Suprapubic skin (tissue), 4 donors: Measurements from ENCODE around the gene NAB1.

Experiments
- EP300 ChIP-seq: sonication (generic); formaldehyde crosslinking; IDR thresholded peaks from one replicate; pipeline ENCODE4 v1.6.1; 2017; ENCODE audit warnings: antibody characterized with exemption
- POLR2A ChIP-seq, 2 donors: fragments of 450-650 bp; IDR thresholded peaks; one replicate each; pipeline ENCODE4 v1.6.1; 2017; ENCODE audit warnings: antibody characterized with exemption in 2 of 2, mild to moderate bottlenecking in 2 of 2, moderate library complexity in 2 of 2
- POLR2AphosphoS5 ChIP-seq, 3 donors: sonication (generic); formaldehyde crosslinking; IDR thresholded peaks; one replicate each; pipeline ENCODE4 v1.6.1; 2017; ENCODE audit warnings: antibody characterized with exemption in 3 of 3
- TF ChIP-seq, protein P1 (sequence below), 2 donors: fragments of 200-600 bp in 1 of 2; fragments of 450-650 bp in 1 of 2; sonication (generic) in 1 of 2; IDR thresholded peaks; one replicate each; pipeline ENCODE4 v1.5.1; 2016 to 2019; ENCODE audit warnings: antibody characterized with exemption in 2 of 2, mild to moderate bottlenecking in 1 of 2, moderate library complexity in 1 of 2

DNA sequence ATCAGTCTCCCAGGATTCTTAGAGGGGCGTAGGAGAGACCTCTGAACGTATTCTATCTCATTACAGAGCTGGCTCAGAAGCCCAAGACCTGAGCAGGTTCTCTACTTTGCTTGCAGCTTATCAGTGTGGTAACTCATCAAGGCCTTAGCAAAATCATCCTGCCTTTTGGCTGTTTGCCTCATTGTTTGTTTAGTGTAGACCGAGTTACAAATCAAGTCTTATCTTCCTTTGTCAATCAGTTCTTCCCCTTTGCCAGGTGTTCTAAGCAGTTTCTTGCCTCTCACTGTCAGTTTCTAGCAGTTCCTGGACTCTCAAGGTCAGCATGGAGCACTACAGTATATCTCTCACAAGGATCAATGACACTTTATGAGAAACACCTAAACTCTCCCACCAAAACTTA, 30.9 kb upstream of the NAB1 start:
- TF ChIP-seq, protein P1, sequence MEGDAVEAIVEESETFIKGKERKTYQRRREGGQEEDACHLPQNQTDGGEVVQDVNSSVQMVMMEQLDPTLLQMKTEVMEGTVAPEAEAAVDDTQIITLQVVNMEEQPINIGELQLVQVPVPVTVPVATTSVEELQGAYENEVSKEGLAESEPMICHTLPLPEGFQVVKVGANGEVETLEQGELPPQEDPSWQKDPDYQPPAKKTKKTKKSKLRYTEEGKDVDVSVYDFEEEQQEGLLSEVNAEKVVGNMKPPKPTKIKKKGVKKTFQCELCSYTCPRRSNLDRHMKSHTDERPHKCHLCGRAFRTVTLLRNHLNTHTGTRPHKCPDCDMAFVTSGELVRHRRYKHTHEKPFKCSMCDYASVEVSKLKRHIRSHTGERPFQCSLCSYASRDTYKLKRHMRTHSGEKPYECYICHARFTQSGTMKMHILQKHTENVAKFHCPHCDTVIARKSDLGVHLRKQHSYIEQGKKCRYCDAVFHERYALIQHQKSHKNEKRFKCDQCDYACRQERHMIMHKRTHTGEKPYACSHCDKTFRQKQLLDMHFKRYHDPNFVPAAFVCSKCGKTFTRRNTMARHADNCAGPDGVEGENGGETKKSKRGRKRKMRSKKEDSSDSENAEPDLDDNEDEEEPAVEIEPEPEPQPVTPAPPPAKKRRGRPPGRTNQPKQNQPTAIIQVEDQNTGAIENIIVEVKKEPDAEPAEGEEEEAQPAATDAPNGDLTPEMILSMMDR (IDR thresholded peaks at IDR 0.05) = no peak
- TF ChIP-seq POLR2A (IDR thresholded peaks at IDR 0.05) = no peak
- no peak for TF ChIP-seq POLR2AphosphoS5 (IDR thresholded peaks at IDR 0.05)
- TF ChIP-seq EP300 = no peak
